ENCODE data around the gene GPC5.
"Not testable (repeated sequence)": the region's sequence is repeated elsewhere in the genome, so short reads cannot be mapped to it uniquely, and the experiment has no call there.

The GPC5 gene

DNA sequence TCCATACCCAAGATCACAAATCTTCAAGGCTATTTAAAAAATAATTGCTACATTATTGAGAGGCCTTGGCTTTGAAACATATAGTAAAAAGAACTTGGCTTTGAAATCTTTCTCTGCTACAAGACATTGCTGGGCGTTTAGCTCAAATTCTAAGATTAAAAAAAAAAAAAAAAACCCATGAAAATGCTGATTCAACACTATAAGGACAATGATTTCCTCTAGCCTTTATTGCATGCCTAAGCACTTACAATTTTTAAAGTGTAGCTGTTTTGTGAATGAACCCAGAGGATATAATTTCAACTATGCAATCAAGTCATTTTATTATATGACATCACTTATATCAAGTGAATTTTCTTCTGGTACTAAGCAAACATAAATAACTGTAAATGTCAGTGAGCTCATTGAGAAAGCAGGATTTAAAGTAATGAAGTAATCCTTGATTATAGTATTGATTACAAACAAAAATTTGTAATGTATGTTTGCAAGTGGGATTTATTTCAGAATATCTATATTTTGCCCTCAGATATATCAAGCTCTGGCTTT is 1488.2 kb downstream of the GPC5 start:
- no peaks in the 10 kb centered on the region for H3K4me1 Mint-ChIP-seq (ENCODE audit: low read depth)
- H3K36me3 Mint-ChIP-seq (ENCODE audit: low read depth), result no peaks in the 10 kb centered on the region
- H3K27me3 Mint-ChIP-seq (ENCODE audit: low read depth), result no peaks in the 10 kb centered on the region
- H3K9me3 Mint-ChIP-seq, result peaks cover 9% of the 10 kb centered on the region
- no peak overlapping the region for H3K4me3 Mint-ChIP-seq
- H3K27ac Mint-ChIP-seq, result no peak overlapping the region

DNA sequence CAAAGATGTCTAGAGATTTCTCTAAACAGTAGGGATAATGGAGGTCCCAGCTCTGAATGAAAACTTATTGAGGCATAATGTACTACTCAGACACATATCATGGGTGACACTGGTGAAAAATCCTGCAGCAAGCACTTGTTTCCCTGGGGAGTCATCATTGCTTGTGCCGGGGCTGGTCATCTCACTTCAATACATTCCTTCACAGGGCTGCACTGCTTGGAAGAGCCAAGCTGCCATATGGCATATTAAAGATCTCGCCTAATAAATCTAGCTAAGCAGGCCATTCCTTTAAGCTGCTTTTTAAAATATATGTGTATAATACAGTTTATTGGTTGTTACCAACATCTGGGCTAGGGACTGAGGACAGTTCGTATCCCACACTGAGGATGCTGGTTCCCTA is 1496.0 kb downstream of the GPC5 start:
- Mint-ChIP-seq H3K27me3 (ENCODE audit: low read depth) (no peaks in the 10 kb centered on the region), H3K4me3 (no peak overlapping the region), H3K4me1 (ENCODE audit: low read depth) (no peaks in the 10 kb centered on the region), H3K36me3 (ENCODE audit: low read depth) (no peaks in the 10 kb centered on the region), H3K27ac (no peak overlapping the region), H3K9me3 (peaks cover 8% of the 10 kb centered on the region)

DNA sequence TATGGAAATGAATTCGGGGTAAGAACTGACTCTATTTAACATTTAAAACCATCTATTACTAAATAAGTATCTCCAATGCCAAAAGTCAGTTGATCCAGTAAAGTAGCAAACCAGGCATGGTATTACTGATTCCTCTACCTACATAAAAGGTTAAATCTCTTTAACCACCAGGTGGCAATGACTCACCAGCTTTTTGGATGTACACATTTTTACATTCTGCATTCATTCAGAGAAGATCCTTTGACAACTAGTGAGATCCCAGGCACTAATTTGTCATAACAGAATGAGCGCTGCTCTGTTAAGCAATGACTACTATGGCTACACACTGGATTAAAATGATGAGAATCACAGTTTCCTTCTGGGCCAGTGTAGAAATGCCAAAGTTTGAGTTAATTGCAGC is 1498.4 kb downstream of the GPC5 start:
- no peaks in the 10 kb centered on the region for H3K27me3 Mint-ChIP-seq (ENCODE audit: low read depth)
- H3K9me3 Mint-ChIP-seq, result peaks cover 8% of the 10 kb centered on the region
- H3K4me1 Mint-ChIP-seq (ENCODE audit: low read depth), result no peaks in the 10 kb centered on the region
- H3K27ac Mint-ChIP-seq, result no peak overlapping the region
- H3K4me3 Mint-ChIP-seq, result no peak overlapping the region
- no peaks in the 10 kb centered on the region for H3K36me3 Mint-ChIP-seq (ENCODE audit: low read depth)

DNA sequence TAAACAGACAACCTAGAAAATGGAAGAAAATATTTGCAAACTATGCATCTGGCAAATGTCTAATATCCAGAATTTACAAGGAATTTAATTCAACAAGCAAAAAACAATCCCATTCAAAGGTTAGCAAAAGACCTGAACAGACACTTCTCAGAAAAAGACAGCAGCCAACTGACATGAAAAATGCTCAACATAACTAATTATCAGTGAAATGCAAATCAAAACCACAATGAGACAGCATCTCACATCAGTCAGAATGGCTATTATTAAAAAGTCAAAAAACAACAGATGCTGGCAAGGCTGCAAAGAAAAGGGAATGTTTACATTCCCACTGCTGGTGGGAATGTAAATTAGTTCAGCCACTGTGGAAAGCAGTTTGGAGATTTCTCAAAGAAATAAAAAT is 1500.5 kb downstream of the GPC5 start:
- not testable (repeated sequence) for H3K36me3 Mint-ChIP-seq (ENCODE audit: low read depth); H3K27me3 Mint-ChIP-seq (ENCODE audit: low read depth); H3K4me1 Mint-ChIP-seq (ENCODE audit: low read depth)

DNA sequence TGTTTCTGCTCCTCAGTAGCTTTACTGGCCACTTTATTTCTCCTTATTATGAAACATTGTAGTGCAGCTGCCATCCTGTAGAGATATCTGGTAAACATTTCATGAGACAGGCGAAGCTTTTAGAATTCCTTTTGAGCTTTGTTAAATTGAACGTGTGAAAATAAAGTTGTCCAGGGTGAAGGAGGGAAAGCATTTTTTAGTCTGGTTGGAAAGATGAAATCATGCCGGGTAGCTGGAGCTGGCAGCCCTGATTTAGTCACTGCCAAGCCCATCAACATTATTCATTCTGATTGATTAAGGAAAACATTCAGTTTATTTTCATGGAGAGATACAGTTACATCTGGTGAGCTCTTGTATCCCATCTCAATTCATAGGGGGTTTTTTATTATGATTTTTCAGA is 1502.0 kb downstream of the GPC5 start:
- Mint-ChIP-seq H3K4me3 (no peak overlapping the region), H3K36me3 (ENCODE audit: low read depth) (no peaks in the 10 kb centered on the region), H3K27me3 (ENCODE audit: low read depth) (no peaks in the 10 kb centered on the region), H3K9me3 (peaks cover 8% of the 10 kb centered on the region), H3K27ac (no peak overlapping the region), H3K4me1 (ENCODE audit: low read depth) (no peaks in the 10 kb centered on the region)

More for the DNA sequence above, 1500.5 kb downstream of the GPC5 start:
- H3K4me3 Mint-ChIP-seq, H3K27ac Mint-ChIP-seq, H3K9me3 Mint-ChIP-seq: not testable (repeated sequence)

DNA sequence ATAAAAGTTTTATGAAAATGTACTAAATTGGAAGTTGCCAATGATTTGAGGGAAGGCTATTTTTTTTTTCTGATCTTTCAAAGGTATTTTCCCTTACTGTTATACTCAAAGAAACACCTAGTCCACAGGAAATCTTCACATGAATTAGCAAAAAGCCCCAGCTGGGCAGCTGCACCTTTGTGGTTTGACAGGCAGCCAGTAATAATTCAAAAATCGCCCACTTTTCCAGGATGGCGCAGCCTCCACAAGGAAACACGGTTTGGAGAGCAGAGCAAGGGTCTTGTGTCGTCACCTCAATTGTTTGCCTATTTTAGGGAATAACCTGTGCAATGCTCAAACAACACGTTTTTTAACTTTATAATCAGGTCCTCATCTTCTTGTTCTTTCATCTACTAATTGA is 1503.3 kb downstream of the GPC5 start:
- no peaks in the 10 kb centered on the region for H3K36me3 Mint-ChIP-seq (ENCODE audit: low read depth)
- H3K4me1 Mint-ChIP-seq (ENCODE audit: low read depth), result no peaks in the 10 kb centered on the region
- H3K27ac Mint-ChIP-seq, result no peak overlapping the region
- no peak overlapping the region for H3K4me3 Mint-ChIP-seq
- H3K9me3 Mint-ChIP-seq, result peaks cover 8% of the 10 kb centered on the region
- H3K27me3 Mint-ChIP-seq (ENCODE audit: low read depth), result no peaks in the 10 kb centered on the region

DNA sequence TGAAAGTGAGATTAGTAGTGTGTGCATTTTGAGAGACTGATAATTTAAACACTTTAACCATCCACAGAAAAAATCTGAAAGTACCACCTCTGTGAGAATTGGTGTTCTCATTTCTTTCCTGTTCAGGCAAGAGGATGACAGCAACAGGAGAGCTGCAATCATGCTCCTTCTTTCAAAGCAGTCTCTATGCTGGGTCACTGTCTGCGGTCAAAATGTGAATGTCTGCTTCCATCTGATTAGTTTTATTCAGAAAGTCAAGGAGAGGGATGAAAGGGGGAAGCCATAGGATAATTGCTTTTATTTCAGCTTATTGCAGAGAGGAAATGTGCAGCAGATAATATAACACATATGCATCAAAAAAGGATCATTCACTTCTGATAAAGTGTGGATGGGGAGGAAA is 1514.2 kb downstream of the GPC5 start:
- Mint-ChIP-seq H3K4me3 (no peak overlapping the region), H3K27me3 (ENCODE audit: low read depth) (no peaks in the 10 kb centered on the region), H3K27ac (no peak overlapping the region), H3K9me3 (no peaks in the 10 kb centered on the region), H3K36me3 (ENCODE audit: low read depth) (no peaks in the 10 kb centered on the region), H3K4me1 (ENCODE audit: low read depth) (no peaks in the 10 kb centered on the region)

DNA sequence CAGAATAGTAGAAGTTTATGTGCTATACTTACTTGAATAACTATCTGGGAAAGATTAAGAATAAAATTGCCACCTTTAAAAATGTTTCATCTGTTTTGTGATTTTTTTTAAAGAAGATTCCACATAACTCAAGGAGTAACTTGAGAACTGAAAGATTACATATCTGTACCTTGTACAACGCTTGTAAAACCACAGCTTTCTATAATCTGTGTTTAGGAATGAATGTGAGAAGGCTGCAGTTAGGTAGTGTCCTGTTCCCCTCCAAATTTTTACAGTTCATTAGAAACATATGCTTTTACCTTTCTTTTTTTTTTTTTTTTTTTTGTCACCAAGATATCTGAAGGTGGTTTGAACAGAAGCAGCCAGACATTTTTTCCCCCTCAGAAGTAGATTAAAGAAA is 1515.4 kb downstream of the GPC5 start:
- no peaks in the 10 kb centered on the region for H3K36me3 Mint-ChIP-seq (ENCODE audit: low read depth)
- no peaks in the 10 kb centered on the region for H3K4me1 Mint-ChIP-seq (ENCODE audit: low read depth)
- no peaks in the 10 kb centered on the region for H3K9me3 Mint-ChIP-seq
- no peaks in the 10 kb centered on the region for H3K27me3 Mint-ChIP-seq (ENCODE audit: low read depth)
- H3K27ac Mint-ChIP-seq, result no peak overlapping the region
- H3K4me3 Mint-ChIP-seq, result no peak overlapping the region
